ENCODE data around the gene SETD6.

The SETD6 gene

GRCh38 chr16:58518083-58518979 lies 3.0 kb downstream of the SETD6 start:
- TF ChIP-seq POLR2AphosphoS5 (IDR thresholded peaks at IDR 0.05; ENCODE audit: borderline replicate concordance, low read depth, low read length) (no peak), EZH2 (IDR thresholded peaks at IDR 0.05) (no peak), FOXP2 (optimal IDR thresholded peaks at IDR 0.05; ENCODE audit: control extremely low read depth, extremely low read length, insufficient read depth) (no peak)
- DNase-seq (ENCODE audit: low read depth, low spot score), result no peak
- Histone ChIP-seq H3K27ac (no peak overlapping the region), H3K36me3 (ENCODE audit: insufficient read depth, low read length) (peaks cover 55% of the 10 kb centered on the region), H3K4me3 (no peak overlapping the region), H3K9me3 (ENCODE audit: low read depth, low read length) (no peaks in the 10 kb centered on the region), H3K9ac (ENCODE audit: insufficient read length) (no peak overlapping the region)

GRCh38 chr16:58518980-58519368 lies 3.7 kb downstream of the SETD6 start:
- no peak for DNase-seq (ENCODE audit: low read depth, low spot score)
- TF ChIP-seq POLR2AphosphoS5 (IDR thresholded peaks at IDR 0.05; ENCODE audit: borderline replicate concordance, low read depth, low read length), result no peak
- TF ChIP-seq FOXP2 (optimal IDR thresholded peaks at IDR 0.05; ENCODE audit: control extremely low read depth, extremely low read length, insufficient read depth), result no peak
- no peak for TF ChIP-seq EZH2 (IDR thresholded peaks at IDR 0.05)
- Histone ChIP-seq H3K9me3 (ENCODE audit: low read depth, low read length) (no peaks in the 10 kb centered on the region), H3K4me3 (no peak overlapping the region), H3K36me3 (ENCODE audit: insufficient read depth, low read length) (peaks cover 61% of the 10 kb centered on the region), H3K27ac (no peak overlapping the region), H3K9ac (ENCODE audit: insufficient read length) (no peak overlapping the region)

GRCh38 chr16:58519707-58520106 lies 4.4 kb downstream of the SETD6 start:
- DNase-seq (ENCODE audit: low read depth, low spot score), result no peak
- H3K4me3 ChIP-seq, result no peak overlapping the region
- no peak overlapping the region for H3K27ac ChIP-seq
- no peak overlapping the region for H3K9ac ChIP-seq (ENCODE audit: insufficient read length)
- H3K36me3 ChIP-seq (ENCODE audit: insufficient read depth, low read length), result peaks cover 68% of the 10 kb centered on the region
- TF ChIP-seq POLR2AphosphoS5 (IDR thresholded peaks at IDR 0.05; ENCODE audit: borderline replicate concordance, low read depth, low read length) (no peak), FOXP2 (optimal IDR thresholded peaks at IDR 0.05; ENCODE audit: control extremely low read depth, extremely low read length, insufficient read depth) (no peak), EZH2 (IDR thresholded peaks at IDR 0.05) (no peak)
- no peaks in the 10 kb centered on the region for H3K9me3 ChIP-seq (ENCODE audit: low read depth, low read length)

GRCh38 chr16:58530179-58530578 lies 14.9 kb downstream of the SETD6 start:
- Histone ChIP-seq H3K4me3 (no peak overlapping the region), H3K27ac (no peak overlapping the region), H3K36me3 (ENCODE audit: insufficient read depth, low read length) (peaks cover 70% of the 10 kb centered on the region), H3K9ac (ENCODE audit: insufficient read length) (no peak overlapping the region), H3K9me3 (ENCODE audit: low read depth, low read length) (no peaks in the 10 kb centered on the region)
- TF ChIP-seq EZH2 (IDR thresholded peaks at IDR 0.05) (no peak), POLR2AphosphoS5 (IDR thresholded peaks at IDR 0.05; ENCODE audit: borderline replicate concordance, low read depth, low read length) (no peak), FOXP2 (optimal IDR thresholded peaks at IDR 0.05; ENCODE audit: control extremely low read depth, extremely low read length, insufficient read depth) (no peak)
- DNase-seq (ENCODE audit: low read depth, low spot score), result no peak

GRCh38 chr16:58532414-58532813 lies 17.1 kb downstream of the SETD6 start:
- Histone ChIP-seq H3K36me3 (ENCODE audit: insufficient read depth, low read length) (peaks cover 75% of the 10 kb centered on the region), H3K27ac (no peak overlapping the region), H3K9me3 (ENCODE audit: low read depth, low read length) (no peaks in the 10 kb centered on the region), H3K4me3 (no peak overlapping the region), H3K9ac (ENCODE audit: insufficient read length) (no peak overlapping the region)
- DNase-seq (ENCODE audit: low read depth, low spot score), result no peak
- TF ChIP-seq EZH2 (IDR thresholded peaks at IDR 0.05), result no peak
- TF ChIP-seq FOXP2 (optimal IDR thresholded peaks at IDR 0.05; ENCODE audit: control extremely low read depth, extremely low read length, insufficient read depth), result no peak
- TF ChIP-seq POLR2AphosphoS5 (IDR thresholded peaks at IDR 0.05; ENCODE audit: borderline replicate concordance, low read depth, low read length), result no peak

- Histone ChIP-seq H3K4me3 (no peak overlapping the region), H3K27ac (no peak overlapping the region), H3K9me3 (ENCODE audit: low read depth, low read length) (no peaks in the 10 kb centered on the region), H3K36me3 (ENCODE audit: insufficient read depth, low read length) (peaks cover 77% of the 10 kb centered on the region), H3K9ac (ENCODE audit: insufficient read length) (no peak overlapping the region)
- no peak for TF ChIP-seq POLR2AphosphoS5 (IDR thresholded peaks at IDR 0.05; ENCODE audit: borderline replicate concordance, low read depth, low read length)
- TF ChIP-seq FOXP2 (optimal IDR thresholded peaks at IDR 0.05; ENCODE audit: control extremely low read depth, extremely low read length, insufficient read depth), result no peak
- TF ChIP-seq EZH2 (IDR thresholded peaks at IDR 0.05), result no peak
- no peak for DNase-seq (ENCODE audit: low read depth, low spot score)
Measured at GRCh38 chr16:58533751-58534470, 18.6 kb downstream of the SETD6 start.

GRCh38 chr16:58535100-58535499 lies 19.8 kb downstream of the SETD6 start:
- Histone ChIP-seq H3K9ac (ENCODE audit: insufficient read length) (no peak overlapping the region), H3K4me3 (no peak overlapping the region), H3K9me3 (ENCODE audit: low read depth, low read length) (no peaks in the 10 kb centered on the region), H3K36me3 (ENCODE audit: insufficient read depth, low read length) (peaks cover 85% of the 10 kb centered on the region), H3K27ac (no peak overlapping the region)
- DNase-seq (ENCODE audit: low read depth, low spot score), result no peak
- no peak for TF ChIP-seq FOXP2 (optimal IDR thresholded peaks at IDR 0.05; ENCODE audit: control extremely low read depth, extremely low read length, insufficient read depth)
- no peak for TF ChIP-seq EZH2 (IDR thresholded peaks at IDR 0.05)

GRCh38 chr16:58536278-58536677 lies 21.0 kb downstream of the SETD6 start:
- H3K27ac ChIP-seq, result no peak overlapping the region
- no peak overlapping the region for H3K9ac ChIP-seq (ENCODE audit: insufficient read length)
- H3K9me3 ChIP-seq (ENCODE audit: low read depth, low read length), result no peaks in the 10 kb centered on the region
- no peak for TF ChIP-seq EZH2 (IDR thresholded peaks at IDR 0.05)
- TF ChIP-seq FOXP2 (optimal IDR thresholded peaks at IDR 0.05; ENCODE audit: control extremely low read depth, extremely low read length, insufficient read depth), result no peak
- TF ChIP-seq POLR2AphosphoS5 (IDR thresholded peaks at IDR 0.05; ENCODE audit: borderline replicate concordance, low read depth, low read length), result no peak
- peaks cover 83% of the 10 kb centered on the region for H3K36me3 ChIP-seq (ENCODE audit: insufficient read depth, low read length)
- no peak for DNase-seq (ENCODE audit: low read depth, low spot score)
- no peak overlapping the region for H3K4me3 ChIP-seq
